D721Med (cell line): ENCODE measurements around the gene UROD.
"Not testable (repeated sequence)": the region's sequence is repeated elsewhere in the genome, so short reads cannot be mapped to it uniquely, and the experiment has no call there.

Experiments used
- DNase-seq: peaks from one replicate; pipeline ENCODE4 v3.0.0; 2011; ENCODE audit warnings: low spot score; ENCODE audit not compliant: insufficient read length
- FAIRE-seq: peaks from 2 replicates; lab custom pipeline; 2011; peaks lifted over from hg19 to GRCh38; lab: Jason Lieb, UNC
- TF ChIP-seq, protein P1 (sequence below): IDR thresholded peaks from 2 replicates; pipeline ENCODE4 v1.5.1; 2012; ENCODE audit warnings: mild to moderate bottlenecking, control low read depth; ENCODE audit not compliant: insufficient read depth; ENCODE audit errors: missing control alignments

UROD gene

GRCh38 chr1:45011837-45012638, at the start of gene UROD:
Gene UROD, plus strand, starts transcription at chr1:45012254. Its CDS starts 12 bp downstream, at chr1:45012266.
- FAIRE-seq, result peak; percentile 11
- DNase-seq, result peak; percentile 94
- TF ChIP-seq, protein P1, sequence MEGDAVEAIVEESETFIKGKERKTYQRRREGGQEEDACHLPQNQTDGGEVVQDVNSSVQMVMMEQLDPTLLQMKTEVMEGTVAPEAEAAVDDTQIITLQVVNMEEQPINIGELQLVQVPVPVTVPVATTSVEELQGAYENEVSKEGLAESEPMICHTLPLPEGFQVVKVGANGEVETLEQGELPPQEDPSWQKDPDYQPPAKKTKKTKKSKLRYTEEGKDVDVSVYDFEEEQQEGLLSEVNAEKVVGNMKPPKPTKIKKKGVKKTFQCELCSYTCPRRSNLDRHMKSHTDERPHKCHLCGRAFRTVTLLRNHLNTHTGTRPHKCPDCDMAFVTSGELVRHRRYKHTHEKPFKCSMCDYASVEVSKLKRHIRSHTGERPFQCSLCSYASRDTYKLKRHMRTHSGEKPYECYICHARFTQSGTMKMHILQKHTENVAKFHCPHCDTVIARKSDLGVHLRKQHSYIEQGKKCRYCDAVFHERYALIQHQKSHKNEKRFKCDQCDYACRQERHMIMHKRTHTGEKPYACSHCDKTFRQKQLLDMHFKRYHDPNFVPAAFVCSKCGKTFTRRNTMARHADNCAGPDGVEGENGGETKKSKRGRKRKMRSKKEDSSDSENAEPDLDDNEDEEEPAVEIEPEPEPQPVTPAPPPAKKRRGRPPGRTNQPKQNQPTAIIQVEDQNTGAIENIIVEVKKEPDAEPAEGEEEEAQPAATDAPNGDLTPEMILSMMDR, result no peak

GRCh38 chr1:44962729-44963128, 49.3 kb upstream of the UROD start:
- no peak for FAIRE-seq
- DNase-seq, result peak; percentile 40
- TF ChIP-seq, protein P1, result no peak

- no peak for DNase-seq
- no peak for FAIRE-seq
- TF ChIP-seq, protein P1, result no peak
Measured at GRCh38 chr1:44964396-44964795, 47.7 kb upstream of the UROD start.

DNA sequence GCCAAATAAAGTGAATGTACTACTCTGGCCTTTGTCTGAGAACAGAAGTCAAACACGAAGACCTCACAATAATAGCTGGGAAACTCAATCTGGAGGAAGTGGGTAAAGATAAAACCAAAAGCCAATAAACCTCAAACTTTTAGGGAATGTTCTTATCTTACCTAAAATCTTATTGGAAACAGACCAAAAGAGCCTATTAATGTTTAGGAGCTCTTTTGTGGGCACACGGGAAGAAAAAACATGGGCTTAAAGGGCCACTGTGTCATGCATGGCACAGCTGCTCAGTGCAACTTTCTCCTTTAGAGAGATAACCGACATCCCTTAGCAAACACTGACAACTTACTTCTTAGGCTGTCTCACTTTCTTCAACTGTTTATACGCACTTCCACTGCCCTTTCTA, 41.7 kb upstream of the UROD start:
- TF ChIP-seq, protein P1, result no peak
- DNase-seq (no peak), FAIRE-seq (no peak)

DNA sequence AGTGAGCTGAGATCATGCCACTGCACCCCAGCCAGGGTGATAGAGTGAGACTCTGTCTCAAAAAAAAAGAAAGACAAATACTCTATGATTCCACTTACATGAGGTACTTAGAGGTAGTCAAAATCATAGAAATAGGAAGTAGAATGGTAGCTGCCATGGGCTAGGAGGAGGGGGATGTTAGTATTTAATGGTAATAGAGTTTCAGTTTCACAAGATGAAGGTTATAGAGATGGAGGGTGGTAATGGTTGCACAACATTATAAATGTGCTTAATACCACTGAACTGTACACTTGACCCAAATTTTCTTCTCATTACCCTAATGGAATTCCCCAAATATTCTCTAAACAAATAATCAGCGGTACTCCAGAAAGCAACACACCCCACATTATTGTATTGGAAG, 38.4 kb upstream of the UROD start:
- DNase-seq, result no peak
- no peak for FAIRE-seq
- TF ChIP-seq, protein P1, result no peak

DNA sequence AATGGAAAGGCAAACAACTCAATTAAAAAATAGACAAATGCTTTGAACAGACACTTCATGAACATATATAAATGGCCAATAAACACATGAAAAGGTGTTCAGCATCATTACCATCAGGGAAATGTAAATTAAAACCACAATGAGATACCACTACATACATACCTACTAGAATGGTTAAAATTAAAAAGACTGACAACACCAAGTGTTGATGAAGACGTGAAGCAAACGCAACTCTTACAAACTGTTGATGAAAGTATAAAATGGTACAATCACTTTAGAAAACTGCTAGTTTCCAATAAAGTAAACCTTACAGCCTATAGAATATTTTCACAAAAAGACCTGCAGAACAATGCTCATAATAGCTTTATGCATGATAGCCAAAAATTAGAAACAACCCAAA, 35.8 kb upstream of the UROD start:
- TF ChIP-seq, protein P1, result no peak
- DNase-seq, result no peak
- no peak for FAIRE-seq

DNA sequence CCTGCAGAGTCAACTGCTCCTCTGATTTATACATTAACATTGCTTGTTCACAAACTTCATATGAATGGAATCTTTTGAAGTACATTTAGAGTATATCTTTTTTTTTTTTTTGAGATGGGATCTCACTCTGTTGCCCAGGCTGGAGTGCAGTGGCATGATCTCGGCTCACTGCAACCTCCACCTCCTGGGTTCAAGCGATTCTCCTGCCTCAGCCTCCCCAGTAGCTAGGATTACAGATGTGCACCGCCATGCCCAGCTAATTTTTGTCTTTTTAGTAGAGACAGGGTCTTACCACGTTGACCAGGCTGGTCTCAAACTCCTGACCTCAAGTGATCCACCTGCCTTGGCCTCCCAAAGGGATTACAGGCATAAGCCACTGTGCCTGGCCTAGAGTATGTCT, 34.7 kb upstream of the UROD start:
- FAIRE-seq, DNase-seq: not testable (repeated sequence)
